ENCODE measurements around the gene INSR.

The INSR gene

DNA sequence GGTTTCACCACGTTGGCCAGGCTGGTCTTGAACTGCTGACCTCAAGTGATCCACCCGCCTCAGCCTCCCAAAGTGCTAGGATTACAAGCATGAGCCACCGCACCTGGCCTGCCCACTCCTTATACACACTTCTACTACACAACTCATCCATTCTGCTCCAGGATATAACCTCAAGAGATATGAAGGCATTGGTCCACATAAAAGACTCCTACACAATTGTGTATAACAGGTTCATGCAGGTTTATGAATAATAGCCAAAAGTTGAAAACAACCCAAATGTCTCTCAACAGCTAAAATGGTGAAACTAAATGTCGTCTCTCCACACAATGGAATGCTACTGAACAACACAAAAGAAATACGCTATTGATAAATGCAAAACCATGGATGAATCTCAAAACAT is 58.1 kb downstream of the INSR start:
- Histone ChIP-seq H3K36me3 (ENCODE audit: insufficient read depth, low read length) (no peaks in the 10 kb centered on the region), H4K20me1 (ENCODE audit: insufficient read depth, low read length) (no peaks in the 10 kb centered on the region), H3K27me3 (ENCODE audit: insufficient read depth, low read length, poor library complexity) (no peaks in the 10 kb centered on the region), H3K27ac (ENCODE audit: low read length) (no peak overlapping the region), H3K79me2 (ENCODE audit: insufficient read depth, low read length) (peaks cover 4% of the 10 kb centered on the region; the same call in 1 of the 2 replicates), H3K4me1 (ENCODE audit: insufficient read depth, low read length) (no peaks in the 10 kb centered on the region), H2AFZ (ENCODE audit: low read depth, low read length) (no peak overlapping the region), H3K4me3 (ENCODE audit: low read depth in 1 of 2, low read length in 2 of 2) (no peak overlapping the region), H3K4me2 (ENCODE audit: insufficient read depth, low read length) (no peak overlapping the region), H3K9me3 (ENCODE audit: insufficient read depth, low read length, severe bottlenecking) (peaks cover 6% of the 10 kb centered on the region), H3K9ac (ENCODE audit: low read depth, low read length) (no peak overlapping the region)
- DNase-seq (no peak), ATAC-seq (ENCODE audit: insufficient read depth, low read depth) (no peak)
- no peak for TF ChIP-seq EZH2 (IDR thresholded peaks at IDR 0.05; ENCODE audit: borderline replicate concordance, low read depth, low read length, severe bottlenecking)

DNA sequence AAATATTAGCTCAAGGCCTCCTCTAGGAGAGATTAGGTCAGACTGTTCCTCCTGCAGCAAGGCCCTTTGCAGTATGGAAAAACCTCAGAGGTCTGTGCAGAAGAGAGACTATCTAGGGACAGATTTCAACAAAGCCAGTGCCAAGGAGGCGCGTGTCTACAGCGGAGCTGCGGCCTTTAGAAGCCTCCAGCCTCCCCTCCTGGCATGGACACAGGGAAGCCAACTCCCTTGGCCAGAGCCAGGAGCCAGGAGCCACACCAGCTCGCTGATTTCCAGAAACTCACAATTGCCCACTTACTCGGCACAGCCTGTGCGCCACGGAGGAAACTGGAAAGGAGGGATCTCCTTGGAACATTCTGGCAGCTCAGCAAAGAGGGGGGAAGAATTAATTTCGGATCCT is 63.4 kb downstream of the INSR start:
- Histone ChIP-seq H3K9me3 (ENCODE audit: insufficient read depth, low read length, severe bottlenecking) (no peaks in the 10 kb centered on the region), H3K4me2 (ENCODE audit: insufficient read depth, low read length) (no peak overlapping the region), H3K4me1 (ENCODE audit: insufficient read depth, low read length) (peaks cover 11% of the 10 kb centered on the region), H3K27ac (ENCODE audit: low read length) (no peak overlapping the region), H4K20me1 (ENCODE audit: insufficient read depth, low read length) (peaks cover 4% of the 10 kb centered on the region; the same call in 1 of the 2 replicates), H3K27me3 (ENCODE audit: insufficient read depth, low read length, poor library complexity) (no peaks in the 10 kb centered on the region), H3K4me3 (ENCODE audit: low read depth in 1 of 2, low read length in 2 of 2) (no peak overlapping the region), H3K79me2 (ENCODE audit: insufficient read depth, low read length) (peaks cover 4% of the 10 kb centered on the region; the same call in 1 of the 2 replicates), H2AFZ (ENCODE audit: low read depth, low read length) (no peak overlapping the region), H3K36me3 (ENCODE audit: insufficient read depth, low read length) (no peaks in the 10 kb centered on the region), H3K9ac (ENCODE audit: low read depth, low read length) (no peak overlapping the region)
- TF ChIP-seq, protein P1, sequence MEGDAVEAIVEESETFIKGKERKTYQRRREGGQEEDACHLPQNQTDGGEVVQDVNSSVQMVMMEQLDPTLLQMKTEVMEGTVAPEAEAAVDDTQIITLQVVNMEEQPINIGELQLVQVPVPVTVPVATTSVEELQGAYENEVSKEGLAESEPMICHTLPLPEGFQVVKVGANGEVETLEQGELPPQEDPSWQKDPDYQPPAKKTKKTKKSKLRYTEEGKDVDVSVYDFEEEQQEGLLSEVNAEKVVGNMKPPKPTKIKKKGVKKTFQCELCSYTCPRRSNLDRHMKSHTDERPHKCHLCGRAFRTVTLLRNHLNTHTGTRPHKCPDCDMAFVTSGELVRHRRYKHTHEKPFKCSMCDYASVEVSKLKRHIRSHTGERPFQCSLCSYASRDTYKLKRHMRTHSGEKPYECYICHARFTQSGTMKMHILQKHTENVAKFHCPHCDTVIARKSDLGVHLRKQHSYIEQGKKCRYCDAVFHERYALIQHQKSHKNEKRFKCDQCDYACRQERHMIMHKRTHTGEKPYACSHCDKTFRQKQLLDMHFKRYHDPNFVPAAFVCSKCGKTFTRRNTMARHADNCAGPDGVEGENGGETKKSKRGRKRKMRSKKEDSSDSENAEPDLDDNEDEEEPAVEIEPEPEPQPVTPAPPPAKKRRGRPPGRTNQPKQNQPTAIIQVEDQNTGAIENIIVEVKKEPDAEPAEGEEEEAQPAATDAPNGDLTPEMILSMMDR (IDR thresholded peaks at IDR 0.05; ENCODE audit: borderline replicate concordance, extremely low read depth, low read length, poor library complexity, severe bottlenecking): no peak
- TF ChIP-seq EZH2 (IDR thresholded peaks at IDR 0.05; ENCODE audit: borderline replicate concordance, low read depth, low read length, severe bottlenecking): no peak
- ATAC-seq (ENCODE audit: insufficient read depth, low read depth) (no peak), DNase-seq (no peak)

DNA sequence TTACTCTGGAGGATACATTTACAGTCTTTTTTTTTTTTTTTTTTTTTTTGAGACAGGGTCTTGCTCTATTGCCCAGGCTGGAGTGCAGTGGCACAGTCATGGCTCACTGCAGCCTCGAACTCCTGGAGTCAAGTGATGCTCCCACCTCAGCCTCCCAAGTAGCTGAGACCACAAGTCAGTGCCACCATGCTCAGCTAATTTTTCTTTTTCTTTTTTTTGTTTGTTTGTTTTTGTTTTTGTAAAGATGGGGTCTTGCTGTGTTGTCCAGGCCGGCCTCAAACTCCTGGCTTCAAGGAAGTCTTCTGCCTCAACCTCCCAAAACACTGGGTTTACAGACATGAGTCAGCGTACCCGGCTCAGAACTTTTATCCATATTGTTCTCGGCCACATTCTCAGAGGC is 64.5 kb downstream of the INSR start:
- Histone ChIP-seq H3K27ac (ENCODE audit: low read length) (no peak overlapping the region), H3K27me3 (ENCODE audit: insufficient read depth, low read length, poor library complexity) (no peaks in the 10 kb centered on the region), H4K20me1 (ENCODE audit: insufficient read depth, low read length) (peaks cover 11% of the 10 kb centered on the region), H3K79me2 (ENCODE audit: insufficient read depth, low read length) (peaks cover 7% of the 10 kb centered on the region), H3K4me2 (ENCODE audit: insufficient read depth, low read length) (no peak overlapping the region), H2AFZ (ENCODE audit: low read depth, low read length) (no peak overlapping the region), H3K9me3 (ENCODE audit: insufficient read depth, low read length, severe bottlenecking) (no peaks in the 10 kb centered on the region), H3K9ac (ENCODE audit: low read depth, low read length) (no peak overlapping the region), H3K36me3 (ENCODE audit: insufficient read depth, low read length) (no peaks in the 10 kb centered on the region), H3K4me1 (ENCODE audit: insufficient read depth, low read length) (peaks cover 17% of the 10 kb centered on the region), H3K4me3 (ENCODE audit: low read depth in 1 of 2, low read length in 2 of 2) (no peak overlapping the region)
- no peak for ATAC-seq (ENCODE audit: insufficient read depth, low read depth)
- no peak for DNase-seq
- no peak for TF ChIP-seq EZH2 (IDR thresholded peaks at IDR 0.05; ENCODE audit: borderline replicate concordance, low read depth, low read length, severe bottlenecking)
- TF ChIP-seq, protein P1 (IDR thresholded peaks at IDR 0.05; ENCODE audit: borderline replicate concordance, extremely low read depth, low read length, poor library complexity, severe bottlenecking): no peak

DNA sequence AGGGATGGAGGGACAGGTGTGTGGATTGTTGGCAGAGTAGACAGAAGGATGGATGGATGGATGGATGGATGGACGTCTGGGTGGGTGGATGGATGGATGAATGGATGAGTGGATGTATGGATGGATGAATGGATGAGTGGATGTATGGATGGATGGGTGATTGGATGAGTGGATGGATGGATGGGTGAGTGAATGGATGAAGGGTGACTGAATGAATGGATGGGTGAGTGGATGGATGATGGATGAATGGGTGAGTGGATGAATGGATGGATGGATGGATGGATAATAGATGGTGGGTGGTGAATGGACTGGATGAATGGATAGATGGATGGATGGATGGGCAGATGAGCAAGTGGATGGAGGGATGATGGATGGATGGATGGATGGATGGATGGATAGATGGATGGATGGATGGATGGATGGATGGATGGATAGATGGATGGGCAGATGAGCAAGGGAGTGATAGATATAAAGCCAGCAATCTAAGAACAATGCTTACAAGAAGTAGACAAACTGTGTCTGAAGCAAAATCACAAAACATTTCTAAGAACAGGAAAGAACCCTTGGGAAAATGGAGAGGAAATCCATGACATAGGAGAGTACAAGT is 65.2 kb downstream of the INSR start:
- no peak overlapping the region for H3K4me3 ChIP-seq (ENCODE audit: low read depth in 1 of 2, low read length in 2 of 2)
- peaks cover 14% of the 10 kb centered on the region for H4K20me1 ChIP-seq (ENCODE audit: insufficient read depth, low read length)
- ATAC-seq (ENCODE audit: insufficient read depth, low read depth) (no peak), DNase-seq (no peak)
- H3K79me2 ChIP-seq (ENCODE audit: insufficient read depth, low read length): peaks cover 7% of the 10 kb centered on the region
- no peak for TF ChIP-seq EZH2 (IDR thresholded peaks at IDR 0.05; ENCODE audit: borderline replicate concordance, low read depth, low read length, severe bottlenecking)
- TF ChIP-seq, protein P1 (IDR thresholded peaks at IDR 0.05; ENCODE audit: borderline replicate concordance, extremely low read depth, low read length, poor library complexity, severe bottlenecking): no peak
- H3K9me3 ChIP-seq (ENCODE audit: insufficient read depth, low read length, severe bottlenecking): no peaks in the 10 kb centered on the region
- H3K27me3 ChIP-seq (ENCODE audit: insufficient read depth, low read length, poor library complexity): no peaks in the 10 kb centered on the region
- no peaks in the 10 kb centered on the region for H3K36me3 ChIP-seq (ENCODE audit: insufficient read depth, low read length)
- no peak overlapping the region for H2AFZ ChIP-seq (ENCODE audit: low read depth, low read length)
- no peak overlapping the region for H3K27ac ChIP-seq (ENCODE audit: low read length)
- no peak overlapping the region for H3K9ac ChIP-seq (ENCODE audit: low read depth, low read length)
- peaks cover 17% of the 10 kb centered on the region for H3K4me1 ChIP-seq (ENCODE audit: insufficient read depth, low read length)
- H3K4me2 ChIP-seq (ENCODE audit: insufficient read depth, low read length): no peak overlapping the region

All from DND-41 (cell line).